ENCODE measurements around the gene EPN3. TPM values are rescaled to one million over a fixed set of nuclear protein-coding genes. Genes with fewer than 3 reads are reported as not detected.
A peak's percentile ranks its signal among the peaks of the same experiment; 100 is the strongest.

The EPN3 gene
- total and polyA plus RNA-seq, 2 donors from 2014 or later = 5.0 to 28.7 TPM

- intact Hi-C loops (cut with DNase I) = no loop called here
- Histone ChIP-seq H3K4me3 (ENCODE audit: low read length in 3 of 3) (no peak overlapping the region), H3K9ac (ENCODE audit: low read length in 3 of 3) (no peak overlapping the region), H3K9me3 (ENCODE audit: control insufficient read depth in 2 of 3, insufficient read depth in 1 of 3, low read length in 3 of 3) (no peaks in the 10 kb centered on the region), H3K4me1 (ENCODE audit: control insufficient read depth in 2 of 3, insufficient read depth in 2 of 3, low read depth in 1 of 3, low read length in 3 of 3) (no peaks in the 10 kb centered on the region), H3K27ac (ENCODE audit: low read depth in 2 of 2, low read length in 2 of 2) (no peak overlapping the region), H3K36me3 (ENCODE audit: control insufficient read depth in 2 of 3, insufficient read depth in 3 of 3, low read length in 3 of 3) (no peaks in the 10 kb centered on the region), H3K27me3 (ENCODE audit: control insufficient read depth, insufficient read depth, low read length) (no peaks in the 10 kb centered on the region)
- FAIRE-seq (no peak), DNase-seq (no peak)
- no peak for TF ChIP-seq CTCF (IDR thresholded peaks at IDR 0.05; ENCODE audit: borderline replicate concordance, extremely low read depth, insufficient read depth)
Measured at GRCh38 chr17:50582741-50583140, 50.2 kb downstream of the EPN3 start.

- no peaks in the 10 kb centered on the region for H3K9me3 ChIP-seq (ENCODE audit: control insufficient read depth in 2 of 3, insufficient read depth in 1 of 3, low read length in 3 of 3)
Measured at GRCh38 chr17:50583641-50584040, 51.1 kb downstream of the EPN3 start.

GRCh38 chr17:50584116-50584515 is 51.6 kb downstream of the EPN3 start:
- H3K4me3 ChIP-seq (ENCODE audit: low read length in 3 of 3) = no peak overlapping the region
- intact Hi-C loops (cut with DNase I) = no loop called here
- no peak for TF ChIP-seq CTCF (IDR thresholded peaks at IDR 0.05; ENCODE audit: borderline replicate concordance, extremely low read depth, insufficient read depth)
- H3K9me3 ChIP-seq (ENCODE audit: control insufficient read depth in 2 of 3, insufficient read depth in 1 of 3, low read length in 3 of 3) = no peaks in the 10 kb centered on the region
- no peak overlapping the region for H3K27ac ChIP-seq (ENCODE audit: low read depth in 2 of 2, low read length in 2 of 2)
- H3K27me3 ChIP-seq (ENCODE audit: control insufficient read depth, insufficient read depth, low read length) = no peaks in the 10 kb centered on the region
- H3K9ac ChIP-seq (ENCODE audit: low read length in 3 of 3) = no peak overlapping the region
- peaks cover 0 to 12% (median 8%) of the 10 kb centered on the region in 3 donors for H3K4me1 ChIP-seq (ENCODE audit: control insufficient read depth in 2 of 3, insufficient read depth in 2 of 3, low read depth in 1 of 3, low read length in 3 of 3)
- no peaks in the 10 kb centered on the region for H3K36me3 ChIP-seq (ENCODE audit: control insufficient read depth in 2 of 3, insufficient read depth in 3 of 3, low read length in 3 of 3)
- DNase-seq (no peak), FAIRE-seq (no peak)

More at GRCh38 chr17:50583641-50584040, 51.1 kb downstream of the EPN3 start:
- Histone ChIP-seq H3K36me3 (ENCODE audit: control insufficient read depth in 2 of 3, insufficient read depth in 3 of 3, low read length in 3 of 3) (no peaks in the 10 kb centered on the region), H3K9ac (ENCODE audit: low read length in 3 of 3) (no peak overlapping the region), H3K27me3 (ENCODE audit: control insufficient read depth, insufficient read depth, low read length) (no peaks in the 10 kb centered on the region), H3K4me1 (ENCODE audit: control insufficient read depth in 2 of 3, insufficient read depth in 2 of 3, low read depth in 1 of 3, low read length in 3 of 3) (peaks cover 0 to 7% (median 3%) of the 10 kb centered on the region in 3 donors), H3K4me3 (ENCODE audit: low read length in 3 of 3) (no peak overlapping the region), H3K27ac (ENCODE audit: low read depth in 2 of 2, low read length in 2 of 2) (no peak overlapping the region)
- DNase-seq (peak in 2 of 5 donors; percentile 57 to 62), FAIRE-seq (no peak)
- intact Hi-C loops (cut with DNase I) = no loop called here
- no peak for TF ChIP-seq CTCF (IDR thresholded peaks at IDR 0.05; ENCODE audit: borderline replicate concordance, extremely low read depth, insufficient read depth)

GRCh38 chr17:50584749-50585148 is 52.2 kb downstream of the EPN3 start:
- no peaks in the 10 kb centered on the region for H3K9me3 ChIP-seq (ENCODE audit: control insufficient read depth in 2 of 3, insufficient read depth in 1 of 3, low read length in 3 of 3)
- FAIRE-seq (no peak), DNase-seq (no peak)
- H3K4me1 ChIP-seq (ENCODE audit: control insufficient read depth in 2 of 3, insufficient read depth in 2 of 3, low read depth in 1 of 3, low read length in 3 of 3) = peaks cover 6 to 18% (median 14%) of the 10 kb centered on the region in 3 donors
- H3K9ac ChIP-seq (ENCODE audit: low read length in 3 of 3) = no peak overlapping the region
- H3K27me3 ChIP-seq (ENCODE audit: control insufficient read depth, insufficient read depth, low read length) = no peaks in the 10 kb centered on the region
- TF ChIP-seq CTCF (IDR thresholded peaks at IDR 0.05; ENCODE audit: borderline replicate concordance, extremely low read depth, insufficient read depth) = no peak
- H3K4me3 ChIP-seq (ENCODE audit: low read length in 3 of 3) = no peak overlapping the region
- intact Hi-C loops (cut with DNase I) = no loop called here
- no peak overlapping the region for H3K27ac ChIP-seq (ENCODE audit: low read depth in 2 of 2, low read length in 2 of 2)
- no peaks in the 10 kb centered on the region for H3K36me3 ChIP-seq (ENCODE audit: control insufficient read depth in 2 of 3, insufficient read depth in 3 of 3, low read length in 3 of 3)
